G401.6 (cell line): ENCODE data around the gene RBM23.
"Not testable (repeated sequence)": the region's sequence is repeated elsewhere in the genome, so short reads cannot be mapped to it uniquely, and the experiment has no call there.

Experiments
- FAIRE-seq: peaks from 2 replicates; lab custom pipeline; 2012; peaks lifted over from hg19 to GRCh38; lab: Jason Lieb, UNC

Gene RBM23

GRCh38 chr14:22864979-22865378, 54.0 kb downstream of the RBM23 start:
- no peak for FAIRE-seq

GRCh38 chr14:22861651-22862050, 57.3 kb downstream of the RBM23 start:
- no peak for FAIRE-seq

GRCh38 chr14:22860377-22860776, 58.6 kb downstream of the RBM23 start:
- FAIRE-seq = not testable (repeated sequence)

- FAIRE-seq = no peak
These were observed 62.5 kb downstream of the RBM23 start for GRCh38 chr14:22856428-22856827.

- no peak for FAIRE-seq
These were observed 63.8 kb downstream of the RBM23 start for GRCh38 chr14:22854963-22855724.

- not testable (repeated sequence) for FAIRE-seq
These were observed 64.7 kb downstream of the RBM23 start for GRCh38 chr14:22854296-22854695.

- FAIRE-seq = no peak
These were observed 65.8 kb downstream of the RBM23 start for GRCh38 chr14:22852940-22853767.

- FAIRE-seq = no peak
These were observed 66.4 kb downstream of the RBM23 start for GRCh38 chr14:22852599-22852939.

GRCh38 chr14:22852178-22852577, 66.8 kb downstream of the RBM23 start:
- FAIRE-seq = not testable (repeated sequence)

- no peak for FAIRE-seq
These were observed 67.8 kb downstream of the RBM23 start for GRCh38 chr14:22850944-22851764.

- no peak for FAIRE-seq
These were observed 69.6 kb downstream of the RBM23 start for GRCh38 chr14:22849212-22849819.

- no peak for FAIRE-seq
These were observed 70.4 kb downstream of the RBM23 start for GRCh38 chr14:22848351-22849164.

GRCh38 chr14:22847661-22848341, 71.1 kb downstream of the RBM23 start:
- FAIRE-seq = no peak

- no peak for FAIRE-seq
These were observed 72.1 kb downstream of the RBM23 start for GRCh38 chr14:22846811-22847307.

GRCh38 chr14:22845821-22846625, 72.9 kb downstream of the RBM23 start:
- no peak for FAIRE-seq

- FAIRE-seq = no peak
These were observed 73.9 kb downstream of the RBM23 start for GRCh38 chr14:22845103-22845394.

- no peak for FAIRE-seq
These were observed 74.5 kb downstream of the RBM23 start for GRCh38 chr14:22844221-22845102.
